Measurements from ENCODE around the gene U2SURP.

Gene U2SURP

DNA sequence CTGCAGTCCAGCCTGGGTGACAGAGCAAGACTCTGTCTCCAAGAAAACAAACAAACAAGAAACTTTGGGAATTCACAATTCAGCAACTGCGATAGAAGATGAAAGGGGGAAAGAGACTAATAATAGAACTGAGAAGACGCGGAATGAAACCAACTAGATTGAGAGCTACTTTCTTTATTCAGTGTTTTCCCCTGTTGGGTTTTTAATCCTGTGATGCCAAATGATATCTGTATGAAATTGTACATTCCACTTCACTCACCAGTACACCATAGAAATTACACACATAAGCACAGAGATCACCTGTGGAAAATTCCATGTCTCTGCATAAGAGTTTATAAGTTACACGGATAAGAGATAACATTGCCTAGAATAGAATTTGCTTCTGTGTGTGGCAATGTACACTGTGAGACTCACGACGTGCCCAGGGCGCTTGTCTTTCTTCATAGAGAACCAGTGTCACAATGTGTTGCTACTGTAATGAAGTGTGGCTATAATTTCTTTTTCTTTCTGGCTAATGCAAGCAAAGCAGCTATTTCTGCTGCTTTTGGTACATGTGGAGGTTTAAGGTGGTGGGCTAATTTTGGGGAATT is 100.5 kb downstream of the U2SURP start:
- DNase-seq (ENCODE audit: low read depth) = no peak

DNA sequence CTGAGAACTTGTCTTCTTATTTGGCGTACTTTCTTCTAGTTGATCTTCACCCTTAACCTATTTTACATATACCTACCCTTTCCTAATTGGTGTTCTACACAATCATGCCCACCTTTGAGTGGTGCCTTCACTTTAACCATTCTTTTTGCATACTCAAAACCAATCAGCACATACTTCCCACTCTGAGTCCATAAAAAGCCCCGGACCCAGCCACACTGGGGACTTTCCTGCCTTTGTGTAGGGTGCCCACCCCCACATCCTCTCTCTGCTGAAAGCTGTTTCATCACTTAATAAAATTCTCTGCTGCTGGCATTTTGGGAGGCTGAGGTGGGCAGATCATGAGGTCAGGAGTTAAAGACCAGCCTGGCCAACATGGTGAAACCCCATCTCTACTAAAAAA is 102.3 kb downstream of the U2SURP start:
- DNase-seq (ENCODE audit: low read depth) = no peak

DNA sequence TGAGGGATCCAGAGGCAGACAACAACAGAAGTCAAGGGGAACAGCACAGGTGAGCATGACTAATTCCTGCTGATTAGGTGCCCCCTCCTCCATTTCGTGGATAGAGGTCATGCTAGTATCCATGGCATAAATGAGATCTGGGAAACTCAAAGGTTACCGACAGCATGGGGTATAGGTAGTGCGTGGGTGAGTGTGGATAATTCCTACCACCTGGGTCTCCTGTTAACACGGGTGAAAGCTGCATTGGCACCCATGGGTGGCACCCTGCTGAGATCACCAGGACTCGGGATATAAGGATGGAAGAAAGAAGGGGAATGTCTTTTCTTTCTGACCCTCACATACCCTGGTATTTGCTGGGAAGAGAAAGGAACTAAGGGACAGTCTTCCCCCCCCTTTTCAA is 103.8 kb downstream of the U2SURP start:
- no peak for DNase-seq (ENCODE audit: low read depth)

DNA sequence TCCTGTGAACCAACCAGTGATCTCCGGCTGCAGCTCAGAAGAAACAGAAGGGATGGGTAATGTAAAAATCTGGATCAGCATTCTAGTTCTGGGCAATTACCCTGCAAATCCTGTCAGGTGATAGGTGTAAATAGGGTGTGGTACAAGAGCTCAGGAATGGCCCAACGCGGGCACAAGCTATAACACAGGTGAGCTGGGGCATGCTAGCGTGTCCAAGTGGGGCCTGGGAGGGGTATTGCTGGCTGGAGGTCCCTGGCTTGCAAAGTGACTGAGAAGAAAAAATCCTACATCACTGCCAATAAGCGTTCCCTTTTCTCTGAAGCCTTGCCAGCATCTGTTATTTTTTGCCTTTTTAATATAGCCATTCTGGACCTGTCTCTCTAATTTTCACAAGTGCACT is 108.5 kb downstream of the U2SURP start:
- no peak for DNase-seq (ENCODE audit: low read depth)

Data from stimulated activated CD8-positive, alpha-beta memory T cell treated with anti-CD3 and anti-CD28 coated beads, Interleukin-15, amount 100 ng/mL, for 1 hour (primary cell).